Neuronal stem cell (in vitro differentiated cells): Measurements from ENCODE around the gene ESYT1.

Experiments
- DNase-seq: peaks from one replicate; pipeline ENCODE4 v3.0.0-alpha.2; 2013; ENCODE audit warnings: low spot score
- H2AFZ ChIP-seq: one replicate; pipeline ENCODE4 v1.6.1; 2013; ENCODE audit warnings: mild to moderate bottlenecking, low read length, inconsistent platforms
- H2AK5ac ChIP-seq: 2 replicates; pipeline ENCODE4 v1.6.1; 2013; ENCODE audit warnings: low read depth, mild to moderate bottlenecking, inconsistent platforms, low read length, moderate library complexity, mixed read lengths
- H2BK120ac ChIP-seq: 2 replicates; pipeline ENCODE4 v1.6.1; 2013; ENCODE audit warnings: low read depth, mild to moderate bottlenecking, inconsistent platforms, low read length, moderate library complexity, mixed read lengths
- H2BK12ac ChIP-seq: one replicate; pipeline ENCODE4 v1.6.1; 2013; ENCODE audit warnings: low read length, inconsistent platforms
- H2BK15ac ChIP-seq: 2 replicates; pipeline ENCODE4 v1.6.1; 2013; ENCODE audit warnings: mild to moderate bottlenecking, low read length, inconsistent platforms, mixed read lengths
- H2BK5ac ChIP-seq: one replicate; pipeline ENCODE4 v1.6.1; 2013; ENCODE audit warnings: inconsistent platforms, mild to moderate bottlenecking, low read length, moderate library complexity
- H3K14ac ChIP-seq: one replicate; pipeline ENCODE4 v1.6.1; 2013; ENCODE audit warnings: low read length, inconsistent platforms
- H3K18ac ChIP-seq: 2 replicates; pipeline ENCODE4 v1.6.1; 2013; ENCODE audit warnings: low read length, inconsistent platforms
- H3K23ac ChIP-seq: 2 replicates; pipeline ENCODE4 v1.6.1; 2013; ENCODE audit warnings: low read depth, mild to moderate bottlenecking, mixed read lengths, low read length, inconsistent platforms; ENCODE audit not compliant: poor library complexity
- H3K27ac ChIP-seq: replicated peaks from 3 replicates; pipeline ENCODE4 v1.5.1; 2013; ENCODE audit warnings: low read length, inconsistent platforms
- H3K27me3 ChIP-seq, 3 experiments: 2 replicates each; pipeline ENCODE4 v1.6.1; 2013; ENCODE audit warnings: low read length in 3 of 3, mild to moderate bottlenecking in 2 of 3, inconsistent platforms in 1 of 3, low read depth in 1 of 3, mixed read lengths in 1 of 3, moderate library complexity in 1 of 3; ENCODE audit not compliant: control insufficient read depth in 3 of 3, insufficient read depth in 3 of 3
- H3K36me3 ChIP-seq, 2 donors: replicated peaks in 1 of 2; 2 replicates each; pipeline ENCODE4 v1.6.1; 2013; ENCODE audit warnings: low read length in 2 of 2; ENCODE audit not compliant: control insufficient read depth in 2 of 2, insufficient read depth in 2 of 2
- H3K4ac ChIP-seq: 2 replicates; pipeline ENCODE4 v1.6.1; 2013; ENCODE audit warnings: inconsistent platforms, mild to moderate bottlenecking, low read length, moderate library complexity
- H3K4me1 ChIP-seq, 2 donors: 1 replicate in 1 of 2; 2 replicates in 1 of 2; pipeline ENCODE4 v1.6.1; 2013; ENCODE audit warnings: low read length in 2 of 2, low read depth in 1 of 2; ENCODE audit not compliant: control insufficient read depth in 2 of 2, insufficient read depth in 1 of 2
- H3K4me2 ChIP-seq: one replicate; pipeline ENCODE4 v1.6.1; 2013; ENCODE audit warnings: mild to moderate bottlenecking, low read length, inconsistent platforms; ENCODE audit not compliant: insufficient read depth, poor library complexity, severe bottlenecking
- H3K4me3 ChIP-seq, 2 donors: 2 replicates each; pipeline ENCODE4 v1.5.1; 2013; ENCODE audit warnings: low read length in 2 of 2, mild to moderate bottlenecking in 2 of 2, inconsistent platforms in 1 of 2, moderate library complexity in 1 of 2
- H3K79me1 ChIP-seq: one replicate; pipeline ENCODE4 v1.6.1; 2013; ENCODE audit warnings: low read depth, mild to moderate bottlenecking, inconsistent platforms, low read length, moderate library complexity
- H3K9ac ChIP-seq: one replicate; pipeline ENCODE4 v1.6.1; 2013; ENCODE audit warnings: mild to moderate bottlenecking, low read depth, low read length, inconsistent platforms; ENCODE audit not compliant: poor library complexity
- H3K9me3 ChIP-seq, 2 donors: replicated peaks in 1 of 2; 2 replicates each; pipeline versions ENCODE3 to v1.6.1; 2013; ENCODE audit warnings: low read length in 2 of 2, mild to moderate bottlenecking in 2 of 2, inconsistent platforms in 1 of 2, low read depth in 1 of 2, mixed read lengths in 1 of 2, moderate library complexity in 1 of 2; ENCODE audit not compliant: control insufficient read depth in 2 of 2, insufficient read depth in 1 of 2
- H4K8ac ChIP-seq: one replicate; pipeline ENCODE4 v1.6.1; 2013; ENCODE audit warnings: low read depth, mild to moderate bottlenecking, inconsistent platforms, low read length, moderate library complexity
- H4K91ac ChIP-seq: one replicate; pipeline ENCODE4 v1.6.1; 2013; ENCODE audit warnings: low read length, low read depth, mild to moderate bottlenecking, inconsistent platforms; ENCODE audit not compliant: poor library complexity
- WGBS, 2 donors: extraction: QIAGEN DNeasy Blood & Tissue Kit; methylation state at CpG; one replicate each; pipeline ENCODE4 v1.1.7; 2013; ENCODE audit warnings: missing lambda C conversion rate in 2 of 2, mixed read lengths in 1 of 2; ENCODE audit not compliant: insufficient read length in 2 of 2, insufficient replicate concordance in 1 of 2; ENCODE audit errors: extremely low coverage in 2 of 2; 5-methylcytosine and 5-hydroxymethylcytosine counted together

Gene ESYT1

DNA sequence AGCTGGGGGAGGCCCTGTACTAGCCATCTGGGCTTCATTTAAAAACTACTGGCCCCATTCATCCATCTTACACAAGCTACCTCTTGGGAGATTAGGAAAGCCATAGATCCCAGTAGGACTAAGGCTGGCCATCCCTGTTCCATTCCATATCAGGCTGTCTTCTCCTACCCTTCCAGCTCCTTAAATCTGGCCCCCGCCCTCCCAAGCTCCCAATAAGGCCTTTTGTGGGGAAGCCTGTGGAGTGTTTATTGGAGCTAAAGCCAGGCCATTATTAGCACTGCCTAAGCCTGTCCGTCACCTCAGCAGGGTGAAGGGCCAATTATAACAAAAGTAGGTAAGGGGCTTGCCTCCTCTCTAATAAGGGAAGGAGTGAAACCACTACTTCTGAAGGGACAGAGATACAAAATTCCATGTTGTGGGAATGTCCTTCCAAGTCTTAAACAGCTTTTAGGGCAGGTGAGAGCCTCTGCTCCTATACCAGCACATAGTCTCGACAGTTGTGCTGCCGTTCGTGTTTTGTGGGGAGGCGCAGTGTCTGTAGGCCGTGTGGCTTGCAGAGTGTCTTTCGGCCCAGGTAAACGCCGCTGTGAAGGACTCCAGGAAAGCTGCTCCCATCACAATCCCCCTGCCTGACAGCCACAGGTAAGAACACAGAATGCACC is 33.8 kb downstream of the ESYT1 start:
- no peaks in the 10 kb centered on the region for H3K27me3 ChIP-seq
- H3K9me3 ChIP-seq: no peaks in the 10 kb centered on the region
- peaks cover 27 to 40% of the 10 kb centered on the region in 2 donors for H3K4me1 ChIP-seq
- no peak overlapping the region for H3K14ac ChIP-seq
- WGBS, 2 donors: no CpG with 5 or more reads among the region's 10 CpGs
- peak overlapping the region; percentile 67 for H3K27ac ChIP-seq
- H2BK5ac ChIP-seq: no peak overlapping the region
- no peak overlapping the region for H3K18ac ChIP-seq
- H4K91ac ChIP-seq: no peak overlapping the region
- no peak overlapping the region for H2BK12ac ChIP-seq
- H2AK5ac ChIP-seq: no peak overlapping the region
- no peak overlapping the region for H2BK120ac ChIP-seq
- H3K4me2 ChIP-seq: peak overlapping the region; percentile 28
- no peak overlapping the region for H3K9ac ChIP-seq
- no peak overlapping the region for H2BK15ac ChIP-seq
- no peak overlapping the region for H2AFZ ChIP-seq
- H3K23ac ChIP-seq: no peak overlapping the region
- no peak overlapping the region for H3K4ac ChIP-seq
- H3K4me3 ChIP-seq: no peak overlapping the region
- DNase-seq: no peak
- peaks cover 3% of the 10 kb centered on the region for H3K79me1 ChIP-seq
- no peak overlapping the region for H4K8ac ChIP-seq
- peaks cover 40 to 76% of the 10 kb centered on the region in 2 donors for H3K36me3 ChIP-seq

DNA sequence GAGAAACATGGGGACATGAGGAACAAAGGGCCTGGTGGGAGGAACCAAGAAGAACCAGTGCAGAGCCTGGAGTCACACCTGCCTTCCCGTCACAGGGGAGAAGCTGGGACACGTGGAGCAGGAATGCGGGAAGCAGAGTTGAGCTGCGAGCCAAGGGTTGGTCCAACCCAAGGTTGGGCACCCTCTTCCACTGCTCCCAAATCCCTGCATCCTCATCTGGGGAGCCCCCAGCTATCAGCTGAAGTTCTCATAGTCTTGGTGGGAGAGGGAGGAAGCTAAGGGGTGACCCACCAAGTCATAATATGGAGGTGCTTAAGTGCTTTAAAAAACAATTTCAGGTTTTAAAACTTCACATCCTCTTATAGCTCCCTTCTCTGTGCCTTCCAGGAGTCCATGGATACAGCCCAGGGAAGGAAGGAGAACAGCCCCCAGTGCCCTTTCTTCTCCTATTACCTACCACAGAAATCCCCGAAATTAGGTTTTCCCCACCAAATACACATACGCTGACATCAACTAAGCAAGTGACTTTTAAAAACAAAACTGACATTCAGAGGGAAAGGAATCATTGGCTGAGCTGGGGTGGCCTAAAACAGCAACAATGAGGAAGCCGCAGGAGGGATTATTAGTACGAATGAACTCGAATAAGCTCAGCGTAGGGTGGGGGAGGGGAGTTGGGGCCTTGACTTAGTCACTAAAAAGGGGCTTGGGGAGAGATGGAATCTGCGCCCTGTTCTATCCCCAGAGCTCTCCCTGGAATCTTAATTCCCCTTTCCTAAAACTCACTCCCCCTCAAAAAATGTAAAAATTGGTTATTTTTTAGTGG is 34.6 kb downstream of the ESYT1 start:
- no peak overlapping the region for H2BK12ac ChIP-seq
- H2AK5ac ChIP-seq: no peak overlapping the region
- H3K27me3 ChIP-seq: no peaks in the 10 kb centered on the region
- H2BK5ac ChIP-seq: no peak overlapping the region
- no peak overlapping the region for H4K91ac ChIP-seq
- H3K9me3 ChIP-seq: no peaks in the 10 kb centered on the region
- no peak overlapping the region for H2AFZ ChIP-seq
- H3K14ac ChIP-seq: no peak overlapping the region
- H3K4me3 ChIP-seq: no peak overlapping the region
- no peak overlapping the region for H3K23ac ChIP-seq
- peak overlapping the region; percentile 67 for H3K27ac ChIP-seq
- no peak overlapping the region for H3K4ac ChIP-seq
- DNase-seq: no peak
- WGBS, 2 donors: no CpG with 5 or more reads among the region's 11 CpGs
- no peak overlapping the region for H3K4me2 ChIP-seq
- H3K36me3 ChIP-seq: peaks cover 44 to 84% of the 10 kb centered on the region in 2 donors
- no peak overlapping the region for H2BK15ac ChIP-seq
- no peak overlapping the region for H3K18ac ChIP-seq
- H3K9ac ChIP-seq: no peak overlapping the region
- no peak overlapping the region for H4K8ac ChIP-seq
- H2BK120ac ChIP-seq: no peak overlapping the region
- H3K79me1 ChIP-seq: peaks cover 3% of the 10 kb centered on the region
- peaks cover 25 to 37% of the 10 kb centered on the region in 2 donors for H3K4me1 ChIP-seq

DNA sequence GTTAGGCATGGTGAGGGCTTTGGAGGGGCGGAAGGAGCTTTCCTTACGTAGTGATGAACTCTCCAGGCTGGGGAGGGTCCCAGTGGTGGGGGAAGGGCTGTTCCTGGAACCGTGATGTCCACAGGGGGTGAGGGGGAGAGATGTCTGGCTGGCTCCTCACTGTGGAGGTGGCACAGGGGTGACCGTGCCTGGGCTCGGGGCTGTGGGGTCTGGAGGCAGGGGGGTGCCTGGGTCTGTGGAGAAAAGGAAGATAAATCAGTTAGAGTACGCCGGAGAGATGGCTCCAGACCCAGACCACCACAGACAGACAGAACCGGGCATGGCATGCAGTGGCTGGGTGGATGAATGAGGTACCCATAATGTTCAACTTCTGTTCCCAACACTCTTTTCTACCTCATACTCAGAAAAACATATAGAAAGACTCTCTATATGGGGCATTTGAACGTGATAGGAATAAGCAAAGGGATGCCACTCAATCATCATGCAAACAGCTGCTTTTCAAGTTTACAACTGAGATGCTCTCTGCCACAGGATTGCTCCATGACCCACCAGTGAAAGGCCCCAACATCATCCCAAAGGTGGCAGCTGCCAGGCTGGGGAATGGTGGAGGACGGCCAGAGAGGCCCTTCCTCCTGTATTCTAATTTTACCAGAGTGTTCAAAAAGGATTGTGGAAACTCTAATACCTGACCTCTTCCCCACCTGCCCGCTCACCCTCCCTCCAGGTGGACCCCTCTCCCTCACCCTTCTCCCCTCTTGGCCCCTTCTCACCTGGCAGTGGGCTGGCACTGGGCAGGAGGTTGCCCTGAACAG is 35.7 kb downstream of the ESYT1 start:
- H3K27me3 ChIP-seq: no peaks in the 10 kb centered on the region
- no peak overlapping the region for H3K4ac ChIP-seq
- H3K18ac ChIP-seq: no peak overlapping the region
- no peak overlapping the region for H2BK12ac ChIP-seq
- H2BK120ac ChIP-seq: no peak overlapping the region
- no peak overlapping the region for H3K27ac ChIP-seq
- H3K4me1 ChIP-seq: peaks cover 25 to 37% of the 10 kb centered on the region in 2 donors
- no peak overlapping the region for H3K4me3 ChIP-seq
- no peak overlapping the region for H2AFZ ChIP-seq
- DNase-seq: no peak
- H4K8ac ChIP-seq: no peak overlapping the region
- H3K79me1 ChIP-seq: peaks cover 3% of the 10 kb centered on the region
- no peak overlapping the region for H3K23ac ChIP-seq
- H3K9ac ChIP-seq: no peak overlapping the region
- peaks cover 49 to 95% of the 10 kb centered on the region in 2 donors for H3K36me3 ChIP-seq
- no peak overlapping the region for H2AK5ac ChIP-seq
- no peak overlapping the region for H2BK15ac ChIP-seq
- no peak overlapping the region for H3K14ac ChIP-seq
- no peaks in the 10 kb centered on the region for H3K9me3 ChIP-seq
- H2BK5ac ChIP-seq: no peak overlapping the region
- no CpG with 5 or more reads among the region's 11 CpGs for WGBS, 2 donors
- no peak overlapping the region for H3K4me2 ChIP-seq
- H4K91ac ChIP-seq: no peak overlapping the region

DNA sequence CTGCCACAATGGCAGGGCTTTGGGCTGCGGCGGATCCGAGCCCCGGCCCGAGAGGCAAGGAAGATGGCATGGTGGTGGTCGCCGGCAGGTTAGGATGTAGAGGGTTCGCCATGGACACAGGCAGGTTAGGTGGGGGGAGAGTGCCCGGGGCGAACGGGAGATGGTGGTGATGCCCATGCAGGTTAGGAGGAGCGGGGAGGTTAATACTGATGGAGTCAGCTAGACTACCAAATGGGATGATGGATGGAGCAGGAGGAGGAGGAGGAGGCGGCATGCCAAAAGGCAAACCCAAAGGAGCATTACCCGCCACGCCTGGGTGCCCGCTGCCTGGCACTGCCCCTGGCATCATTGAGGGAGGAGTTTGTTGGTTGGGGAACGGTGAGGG is 36.3 kb downstream of the ESYT1 start:
- Histone ChIP-seq H2BK12ac (no peak overlapping the region), H3K23ac (no peak overlapping the region), H3K9ac (no peak overlapping the region), H3K14ac (no peak overlapping the region), H3K79me1 (peaks cover 3% of the 10 kb centered on the region), H2BK120ac (no peak overlapping the region), H3K4me3 (no peak overlapping the region), H2BK15ac (no peak overlapping the region), H2BK5ac (no peak overlapping the region), H3K4me1 (peaks cover 25 to 36% of the 10 kb centered on the region in 2 donors), H2AFZ (no peak overlapping the region), H3K4ac (no peak overlapping the region), H4K91ac (no peak overlapping the region), H3K18ac (no peak overlapping the region), H3K9me3 (no peaks in the 10 kb centered on the region), H3K27me3 (no peaks in the 10 kb centered on the region), H3K27ac (no peak overlapping the region), H3K36me3 (peaks cover 51 to 98% of the 10 kb centered on the region in 2 donors), H2AK5ac (no peak overlapping the region), H3K4me2 (no peak overlapping the region), H4K8ac (no peak overlapping the region)
- no peak for DNase-seq
- WGBS, 2 donors: no CpG with 5 or more reads among the region's 17 CpGs
